GM12878 (cell line): Measurements from ENCODE around the gene CNTNAP5. TPM values are rescaled to one million over a fixed set of nuclear protein-coding genes. Genes with fewer than 3 reads are reported as not detected.

Experiments
- ATAC-seq: fragments of 200-7000 bp; cut with Tn5 transposase; 3 replicates; pipeline ENCODE4 v1.9.1; 2020; ENCODE audit warnings: mild to moderate bottlenecking, moderate library complexity
- BruUV-seq: library from RNA; stranded (reverse); fragments of 400-500 nt; replicated peaks from 2 replicates; lab custom pipeline; 2021; lab: Mats Ljungman, UMichigan
- CTCF ChIA-PET: fragments of 300-600 bp; sonication (Branson Sonifier 250); formaldehyde crosslinking; extraction: SDS; loops from one replicate; lab custom pipeline; 2021; ENCODE audit warnings: inconsistent platforms; lab: Yijun Ruan, JAX
- POLR2A ChIA-PET: fragments of 350-600 bp; formaldehyde crosslinking; extraction: SDS; loops from one replicate; lab custom pipeline; 2021; ENCODE audit warnings: inconsistent platforms; lab: Charles Lee
- RAD21 ChIA-PET: fragments of 300-600 bp; sonication (Branson Sonifier 250); formaldehyde crosslinking; loops from one replicate; lab custom pipeline; 2023; ENCODE audit warnings: antibody characterized with exemption; ENCODE audit not compliant: unreplicated experiment; lab: Charles Lee
- SMC1A ChIA-PET: fragments of 300-600 bp; sonication (Branson Sonifier 250); formaldehyde crosslinking; loops from one replicate; lab custom pipeline; 2023; ENCODE audit not compliant: unreplicated experiment, uncharacterized antibody; lab: Charles Lee
- DNase-seq: peaks from one replicate; pipeline ENCODE4 v3.0.0-alpha.2; 2011; ENCODE audit warnings: low read depth, low spot score
- FAIRE-seq: peaks from 3 replicates; lab custom pipeline; 2011; peaks lifted over from hg19 to GRCh38; lab: Jason Lieb, UNC
- H2AFZ ChIP-seq: 2 replicates; pipeline ENCODE4 v1.6.0; 2011; ENCODE audit warnings: low read depth, low read length, control low read depth; ENCODE audit not compliant: control insufficient read depth
- H3K27ac ChIP-seq: 2 replicates; pipeline ENCODE4 v1.5.1; 2011; ENCODE audit warnings: control low read depth; ENCODE audit not compliant: control insufficient read depth, insufficient read depth
- H3K27me3 ChIP-seq, 2 experiments: replicated peaks in 1 of 2; 2 replicates each; pipeline versions ENCODE4 v1.6.0 to v1.6.1; 2011; ENCODE audit warnings: low read length in 1 of 2; ENCODE audit not compliant: control insufficient read depth in 2 of 2, insufficient read depth in 2 of 2
- H3K36me3 ChIP-seq, 2 experiments: 2 replicates each; pipeline ENCODE4 v1.5.1; 2011; ENCODE audit warnings: low read length in 1 of 2; ENCODE audit not compliant: control insufficient read depth in 2 of 2, insufficient read depth in 2 of 2
- H3K4me1 ChIP-seq: 2 replicates; pipeline ENCODE4 v1.6.1; 2011; ENCODE audit warnings: mild to moderate bottlenecking, low read length, moderate library complexity, mixed read lengths; ENCODE audit not compliant: control insufficient read depth, insufficient read depth
- H3K4me2 ChIP-seq: 2 replicates; pipeline ENCODE4 v1.6.0; 2011; ENCODE audit warnings: control low read depth; ENCODE audit not compliant: control insufficient read depth, insufficient read depth
- H3K4me3 ChIP-seq: fragments of 200-600 bp; sonication (generic); 2 replicates; pipeline ENCODE4 v1.5.1; 2016
- H3K79me2 ChIP-seq: 2 replicates; pipeline ENCODE4 v1.6.0; 2011; ENCODE audit warnings: low read length; ENCODE audit not compliant: control insufficient read depth, insufficient read depth
- H3K9ac ChIP-seq: 2 replicates; pipeline ENCODE4 v1.8.0; 2011; ENCODE audit warnings: low read length, control low read depth, mixed read lengths; ENCODE audit not compliant: control insufficient read depth, insufficient read depth
- H3K9me3 ChIP-seq: replicated peaks from 3 replicates; pipeline ENCODE4 v1.5.1; 2011; ENCODE audit warnings: mild to moderate bottlenecking, low read length; ENCODE audit not compliant: control insufficient read depth, insufficient read depth
- H4K20me1 ChIP-seq: 2 replicates; pipeline ENCODE4 v1.6.0; 2011; ENCODE audit not compliant: control insufficient read depth, insufficient read depth
- BMI1 ChIP-seq: fragments of 450-650 bp; IDR thresholded peaks from 2 replicates; pipeline ENCODE4 v1.6.1; 2016; ENCODE audit warnings: mild to moderate bottlenecking, moderate library complexity, borderline replicate concordance
- CBX3 ChIP-seq: fragments of 200-600 bp; sonication (generic); IDR thresholded peaks from 2 replicates; pipeline ENCODE4 v1.6.1; 2016; ENCODE audit warnings: low read depth, borderline replicate concordance
- CBX5 ChIP-seq: sonication (generic); IDR thresholded peaks from 2 replicates; pipeline ENCODE4 v1.6.1; 2016; ENCODE audit warnings: low read depth, moderate library complexity, mild to moderate bottlenecking, inconsistent platforms
- CREB1 ChIP-seq: IDR thresholded peaks from 2 replicates; pipeline ENCODE4 v1.6.1; 2012; ENCODE audit warnings: low read depth, mild to moderate bottlenecking, inconsistent platforms
- HDAC6 ChIP-seq: fragments of 200-600 bp; sonication (generic); IDR thresholded peaks from one replicate; pipeline ENCODE4 v1.8.0; 2017; ENCODE audit warnings: antibody characterized with exemption; ENCODE audit not compliant: unreplicated experiment
- RAD51 ChIP-seq: fragments of 450-650 bp; IDR thresholded peaks from 2 replicates; pipeline ENCODE4 v1.6.1; 2016; ENCODE audit warnings: moderate library complexity, mild to moderate bottlenecking, inconsistent platforms
- SMARCA5 ChIP-seq: fragments of 450-650 bp; IDR thresholded peaks from 2 replicates; pipeline ENCODE4 v1.6.1; 2017; ENCODE audit warnings: mild to moderate bottlenecking
- SMC3 ChIP-seq: IDR thresholded peaks from 2 replicates; pipeline ENCODE4 v1.6.1; 2011; ENCODE audit warnings: low read length, improper control_type of control experiment, borderline replicate concordance
- SUPT20H ChIP-seq: IDR thresholded peaks from 2 replicates; pipeline ENCODE4 v1.6.1; 2011; ENCODE audit warnings: low read depth, mild to moderate bottlenecking, low read length, moderate library complexity, borderline replicate concordance; ENCODE audit not compliant: control insufficient read depth
- TAF1 ChIP-seq: IDR thresholded peaks from 2 replicates; pipeline ENCODE4 v1.6.1; 2011; ENCODE audit warnings: mild to moderate bottlenecking, low read depth, low read length, borderline replicate concordance
- YBX1 ChIP-seq: fragments of 450-650 bp; IDR thresholded peaks from 2 replicates; pipeline ENCODE4 v1.6.1; 2016; ENCODE audit warnings: antibody characterized with exemption
- ZNF274 ChIP-seq: IDR thresholded peaks from one replicate; pipeline ENCODE4 v1.8.0; 2011; ENCODE audit not compliant: insufficient read length, insufficient read depth
- WGBS: methylation state at CpG from one replicate; pipeline ENCODE4 v1.1.6; 2016; ENCODE audit warnings: low lambda C conversion rate; ENCODE audit not compliant: insufficient replicate concordance, insufficient coverage; ENCODE audit errors: missing lambda C conversion rate; 5-methylcytosine and 5-hydroxymethylcytosine counted together
- in situ Hi-C: fragments of 300-500 bp; cut with MboI; formaldehyde crosslinking; loops from 9 replicates; pipeline ENCODE4 v1.14.3; 2018; ENCODE audit warnings: mixed read lengths
- intact Hi-C: fragments of 100-400 bp; cut with micrococcal nuclease; formaldehyde crosslinking; loops from one replicate; pipeline ENCODE4 v1.14.2; 2022; ENCODE audit not compliant: unreplicated experiment
- polyA plus RNA-seq, 11 experiments: library from polyadenylated mRNA; depleted of rRNA in 4 of 11; unstranded in 6 of 11; stranded (reverse) in 5 of 11; fragments of >200 nt; fragmentation: Nextera tagmentation in 4 of 11; fragmentation: Illumina TruSeq in 1 of 11; extraction: Ambion mirVana in 4 of 11; extraction: Trizol in 1 of 11; gene quantifications; 1 replicate in 1 of 11; 2 replicates in 10 of 11; pipeline versions ENCODE4 v1.2.1 to v1.2.3, GENCODE V29; 2011 to 2016; ENCODE audit warnings: inconsistent platforms in 2 of 11, missing spikeins in 2 of 11, low read depth in 1 of 11
- total RNA-seq, 4 experiments: library from RNA; depleted of rRNA in 3 of 4; stranded (reverse); fragments of >200 nt in 3 of 4; fragmentation: Illumina TruSeq in 1 of 4; extraction: Trizol in 1 of 4; gene quantifications; 2 replicates each; pipeline versions ENCODE4 v1.2.1 to v1.2.3, GENCODE V29; 2013 to 2021
- TF ChIP-seq, protein P1 (sequence below): fragments of 450-650 bp; IDR thresholded peaks from 2 replicates; pipeline ENCODE4 v1.6.1; 2017; ENCODE audit warnings: mild to moderate bottlenecking, moderate library complexity
- TF ChIP-seq, protein P2 (sequence below): fragments of 450-650 bp; IDR thresholded peaks from 2 replicates; pipeline ENCODE4 v1.6.1; 2017; ENCODE audit warnings: mild to moderate bottlenecking, moderate library complexity

CNTNAP5 gene
- total and polyA plus RNA-seq, 10 of the 15 experiments (the other 5 are each of a cell fraction or from before 2014, with no cell fraction given) = not detected

DNA sequence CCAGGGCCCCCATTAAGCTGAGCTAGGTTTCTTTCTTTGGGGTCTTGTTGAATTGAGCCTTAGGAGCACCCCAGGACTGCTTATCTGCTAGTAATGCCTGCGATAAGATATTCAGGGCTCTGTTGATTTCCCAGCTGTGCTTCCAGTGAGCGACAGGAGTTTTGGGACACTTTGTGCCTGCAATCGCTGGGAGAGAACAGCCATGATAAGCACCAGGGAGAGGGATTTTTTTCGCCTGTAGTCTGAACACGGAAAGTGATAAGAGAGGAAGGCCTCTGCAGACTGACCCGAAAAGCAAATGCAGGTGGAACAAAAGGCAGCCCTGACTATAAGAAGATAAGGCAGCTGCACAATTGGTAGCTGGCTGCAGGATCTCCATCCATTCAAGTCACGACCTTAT, 244.3 kb downstream of the CNTNAP5 start:
- RAD21 ChIA-PET = no interaction called here
- Histone ChIP-seq H3K79me2 (no peaks in the 10 kb centered on the region), H3K9ac (no peak overlapping the region), H3K27ac (no peak overlapping the region), H3K4me2 (no peak overlapping the region), H3K4me3 (no peak overlapping the region), H3K36me3 (no peaks in the 10 kb centered on the region), H3K27me3 (no peaks in the 10 kb centered on the region), H3K9me3 (no peaks in the 10 kb centered on the region), H2AFZ (no peak overlapping the region), H4K20me1 (no peaks in the 10 kb centered on the region), H3K4me1 (no peaks in the 10 kb centered on the region)
- no peak for DNase-seq
- in situ Hi-C loops (no loop called here), intact Hi-C loops (no loop called here)
- BruUV-seq = no TSS peak
- WGBS = 36% methylated on average over 7 of the region's 7 CpGs
- CTCF ChIA-PET = no interaction called here
- POLR2A ChIA-PET = interaction anchor here (0.6 kb wide), 1 partner anchor 92 kb away, joined by 3 read pairs; no protein-coding TSS in a partner anchor
- no peak for ATAC-seq
- FAIRE-seq = no peak
- SMC1A ChIA-PET = no interaction called here
- TF ChIP-seq SUPT20H = no peak
- no peak for TF ChIP-seq ZNF274
- TF ChIP-seq, protein P1, sequence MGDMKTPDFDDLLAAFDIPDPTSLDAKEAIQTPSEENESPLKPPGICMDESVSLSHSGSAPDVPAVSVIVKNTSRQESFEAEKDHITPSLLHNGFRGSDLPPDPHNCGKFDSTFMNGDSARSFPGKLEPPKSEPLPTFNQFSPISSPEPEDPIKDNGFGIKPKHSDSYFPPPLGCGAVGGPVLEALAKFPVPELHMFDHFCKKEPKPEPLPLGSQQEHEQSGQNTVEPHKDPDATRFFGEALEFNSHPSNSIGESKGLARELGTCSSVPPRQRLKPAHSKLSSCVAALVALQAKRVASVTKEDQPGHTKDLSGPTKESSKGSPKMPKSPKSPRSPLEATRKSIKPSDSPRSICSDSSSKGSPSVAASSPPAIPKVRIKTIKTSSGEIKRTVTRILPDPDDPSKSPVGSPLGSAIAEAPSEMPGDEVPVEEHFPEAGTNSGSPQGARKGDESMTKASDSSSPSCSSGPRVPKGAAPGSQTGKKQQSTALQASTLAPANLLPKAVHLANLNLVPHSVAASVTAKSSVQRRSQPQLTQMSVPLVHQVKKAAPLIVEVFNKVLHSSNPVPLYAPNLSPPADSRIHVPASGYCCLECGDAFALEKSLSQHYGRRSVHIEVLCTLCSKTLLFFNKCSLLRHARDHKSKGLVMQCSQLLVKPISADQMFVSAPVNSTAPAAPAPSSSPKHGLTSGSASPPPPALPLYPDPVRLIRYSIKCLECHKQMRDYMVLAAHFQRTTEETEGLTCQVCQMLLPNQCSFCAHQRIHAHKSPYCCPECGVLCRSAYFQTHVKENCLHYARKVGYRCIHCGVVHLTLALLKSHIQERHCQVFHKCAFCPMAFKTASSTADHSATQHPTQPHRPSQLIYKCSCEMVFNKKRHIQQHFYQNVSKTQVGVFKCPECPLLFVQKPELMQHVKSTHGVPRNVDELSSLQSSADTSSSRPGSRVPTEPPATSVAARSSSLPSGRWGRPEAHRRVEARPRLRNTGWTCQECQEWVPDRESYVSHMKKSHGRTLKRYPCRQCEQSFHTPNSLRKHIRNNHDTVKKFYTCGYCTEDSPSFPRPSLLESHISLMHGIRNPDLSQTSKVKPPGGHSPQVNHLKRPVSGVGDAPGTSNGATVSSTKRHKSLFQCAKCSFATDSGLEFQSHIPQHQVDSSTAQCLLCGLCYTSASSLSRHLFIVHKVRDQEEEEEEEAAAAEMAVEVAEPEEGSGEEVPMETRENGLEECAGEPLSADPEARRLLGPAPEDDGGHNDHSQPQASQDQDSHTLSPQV = no peak
- TF ChIP-seq SMARCA5 = no peak
- TF ChIP-seq TAF1 = no peak
- TF ChIP-seq HDAC6 = no peak
- TF ChIP-seq CBX5 = no peak
- no peak for TF ChIP-seq YBX1
- TF ChIP-seq SMC3 = no peak
- no peak for TF ChIP-seq RAD51
- TF ChIP-seq, protein P2, sequence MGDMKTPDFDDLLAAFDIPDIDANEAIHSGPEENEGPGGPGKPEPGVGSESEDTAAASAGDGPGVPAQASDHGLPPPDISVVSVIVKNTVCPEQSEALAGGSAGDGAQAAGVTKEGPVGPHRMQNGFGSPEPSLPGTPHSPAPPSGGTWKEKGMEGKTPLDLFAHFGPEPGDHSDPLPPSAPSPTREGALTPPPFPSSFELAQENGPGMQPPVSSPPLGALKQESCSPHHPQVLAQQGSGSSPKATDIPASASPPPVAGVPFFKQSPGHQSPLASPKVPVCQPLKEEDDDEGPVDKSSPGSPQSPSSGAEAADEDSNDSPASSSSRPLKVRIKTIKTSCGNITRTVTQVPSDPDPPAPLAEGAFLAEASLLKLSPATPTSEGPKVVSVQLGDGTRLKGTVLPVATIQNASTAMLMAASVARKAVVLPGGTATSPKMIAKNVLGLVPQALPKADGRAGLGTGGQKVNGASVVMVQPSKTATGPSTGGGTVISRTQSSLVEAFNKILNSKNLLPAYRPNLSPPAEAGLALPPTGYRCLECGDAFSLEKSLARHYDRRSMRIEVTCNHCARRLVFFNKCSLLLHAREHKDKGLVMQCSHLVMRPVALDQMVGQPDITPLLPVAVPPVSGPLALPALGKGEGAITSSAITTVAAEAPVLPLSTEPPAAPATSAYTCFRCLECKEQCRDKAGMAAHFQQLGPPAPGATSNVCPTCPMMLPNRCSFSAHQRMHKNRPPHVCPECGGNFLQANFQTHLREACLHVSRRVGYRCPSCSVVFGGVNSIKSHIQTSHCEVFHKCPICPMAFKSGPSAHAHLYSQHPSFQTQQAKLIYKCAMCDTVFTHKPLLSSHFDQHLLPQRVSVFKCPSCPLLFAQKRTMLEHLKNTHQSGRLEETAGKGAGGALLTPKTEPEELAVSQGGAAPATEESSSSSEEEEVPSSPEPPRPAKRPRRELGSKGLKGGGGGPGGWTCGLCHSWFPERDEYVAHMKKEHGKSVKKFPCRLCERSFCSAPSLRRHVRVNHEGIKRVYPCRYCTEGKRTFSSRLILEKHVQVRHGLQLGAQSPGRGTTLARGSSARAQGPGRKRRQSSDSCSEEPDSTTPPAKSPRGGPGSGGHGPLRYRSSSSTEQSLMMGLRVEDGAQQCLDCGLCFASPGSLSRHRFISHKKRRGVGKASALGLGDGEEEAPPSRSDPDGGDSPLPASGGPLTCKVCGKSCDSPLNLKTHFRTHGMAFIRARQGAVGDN = no peak
- no peak for TF ChIP-seq CREB1
- TF ChIP-seq BMI1 = no peak
- TF ChIP-seq CBX3 = no peak
